ENCODE results near the gene LRMDA.

Gene LRMDA

GRCh38 chr10:76401006-76401405 is 969.6 kb downstream of the LRMDA start:
- no peak for DNase-seq (ENCODE audit: low spot score)

GRCh38 chr10:76403912-76404311 is 972.5 kb downstream of the LRMDA start:
- DNase-seq (ENCODE audit: low spot score) = peak; percentile 70

- DNase-seq (ENCODE audit: low spot score) = no peak
Observed at GRCh38 chr10:76404531-76404930, 973.1 kb downstream of the LRMDA start.

- no peak for DNase-seq (ENCODE audit: low spot score)
Observed at GRCh38 chr10:76405922-76406321, 974.5 kb downstream of the LRMDA start.

- peak; percentile 60 for DNase-seq (ENCODE audit: low spot score)
Observed at GRCh38 chr10:76408646-76409045, 977.2 kb downstream of the LRMDA start.

- peak; percentile 85 for DNase-seq (ENCODE audit: low spot score)
Observed at GRCh38 chr10:76411729-76412435, 980.5 kb downstream of the LRMDA start.

GRCh38 chr10:76415554-76415953 is 984.1 kb downstream of the LRMDA start:
- DNase-seq (ENCODE audit: low spot score) = no peak

- no peak for DNase-seq (ENCODE audit: low spot score)
Observed at GRCh38 chr10:76416642-76417041, 985.2 kb downstream of the LRMDA start.

- no peak for DNase-seq (ENCODE audit: low spot score)
Observed at GRCh38 chr10:76420725-76421124, 989.3 kb downstream of the LRMDA start.

- DNase-seq (ENCODE audit: low spot score) = no peak
Observed at GRCh38 chr10:76422769-76423168, 991.3 kb downstream of the LRMDA start.

- DNase-seq (ENCODE audit: low spot score) = peak; percentile 79
Observed at GRCh38 chr10:76428551-76429367, 997.3 kb downstream of the LRMDA start.

- no peak for DNase-seq (ENCODE audit: low spot score)
Observed at GRCh38 chr10:76429368-76430060, 998.1 kb downstream of the LRMDA start.

- DNase-seq (ENCODE audit: low spot score) = peak; percentile 27
Observed at GRCh38 chr10:76430061-76430645, 998.7 kb downstream of the LRMDA start.

GRCh38 chr10:76432016-76433012 is 1000.9 kb downstream of the LRMDA start:
- peak; percentile 88 for DNase-seq (ENCODE audit: low spot score)

- DNase-seq (ENCODE audit: low spot score) = no peak
Observed at GRCh38 chr10:76433161-76434005, 1002.0 kb downstream of the LRMDA start.

GRCh38 chr10:76435157-76435556 is 1003.7 kb downstream of the LRMDA start:
- no peak for DNase-seq (ENCODE audit: low spot score)

GRCh38 chr10:76436401-76436811 is 1005.0 kb downstream of the LRMDA start:
- DNase-seq (ENCODE audit: low spot score) = no peak

GRCh38 chr10:76436981-76437380 is 1005.6 kb downstream of the LRMDA start:
- no peak for DNase-seq (ENCODE audit: low spot score)

- no peak for DNase-seq (ENCODE audit: low spot score)
Observed at GRCh38 chr10:76440426-76440825, 1009.0 kb downstream of the LRMDA start.

- no peak for DNase-seq (ENCODE audit: low spot score)
Observed at GRCh38 chr10:76442113-76442512, 1010.7 kb downstream of the LRMDA start.
